Epithelial cell of proximal tubule (primary cell): ENCODE measurements around the gene IL9. TPM values are rescaled to one million over a fixed set of nuclear protein-coding genes. Genes with fewer than 3 reads are reported as not detected.

Source experiments
- DNase-seq: peaks from one replicate; pipeline ENCODE4 v3.0.0-alpha.2; 2011; ENCODE audit warnings: low read depth
- H3K4me3 ChIP-seq: 2 replicates; pipeline ENCODE4 v1.5.1; 2011; ENCODE audit warnings: low read depth, mild to moderate bottlenecking, low read length
- CTCF ChIP-seq: conservative IDR thresholded peaks from 2 replicates; pipeline ENCODE4 v1.5.1; 2012; ENCODE audit warnings: low read depth, mild to moderate bottlenecking, low read length
- total RNA-seq: library from RNA; depleted of rRNA; stranded (reverse); fragments of >200 nt; gene quantifications from 2 replicates; pipeline ENCODE4 v1.2.3, GENCODE V29; 2015

The IL9 gene
- total RNA-seq, 1 donor from 2014 or later: not detected

- H3K4me3 ChIP-seq: no peak overlapping the region
- no peak for DNase-seq
- TF ChIP-seq CTCF: no peak
Measured at GRCh38 chr5:135846311-135846710, 49.3 kb downstream of the IL9 start.

- TF ChIP-seq CTCF: no peak
- H3K4me3 ChIP-seq: no peak overlapping the region
- DNase-seq: no peak
Measured at GRCh38 chr5:135843571-135844337, 51.9 kb downstream of the IL9 start.

GRCh38 chr5:135842737-135843136 is 52.9 kb downstream of the IL9 start:
- TF ChIP-seq CTCF: no peak

More at GRCh38 chr5:135842737-135843136, 52.9 kb downstream of the IL9 start:
- no peak for DNase-seq
- H3K4me3 ChIP-seq: no peak overlapping the region

Other genes with a start within 250 kb of the IL9 start
- gene SLC25A48, start 61.2 kb downstream of the IL9 start, total RNA-seq: not detected in 2 replicates
- not detected in 2 replicates for gene LECT2, start 59.1 kb upstream of the IL9 start, total RNA-seq
- 336 and 371 TPM in 2 replicates for gene TGFBI, start 133.1 kb upstream of the IL9 start, total RNA-seq
- 32.9 and 34.1 TPM in 2 replicates for gene SMAD5, start 237.0 kb upstream of the IL9 start, total RNA-seq